ENCODE data around the gene CLEC19A.
A peak's percentile ranks its signal among the peaks of the same experiment; 100 is the strongest.

The CLEC19A gene

GRCh38 chr16:19283637-19284036 lies 1.9 kb upstream of the CLEC19A start:
- WGBS (ENCODE audit: extremely low coverage, insufficient coverage, insufficient read length), result no CpG with 5 or more reads among the region's 2 CpGs

GRCh38 chr16:19284207-19284606 lies 1.3 kb upstream of the CLEC19A start:
- H3K18ac ChIP-seq (ENCODE audit: low read length), result no peak overlapping the region
- DNase-seq, result no peak
- no CpG with 5 or more reads among the region's 1 CpG for WGBS (ENCODE audit: extremely low coverage, insufficient coverage, insufficient read length)
- H4K91ac ChIP-seq (ENCODE audit: low read depth, low read length), result no peak overlapping the region
- no peak overlapping the region for H2AK5ac ChIP-seq (ENCODE audit: low read length)
- no peak overlapping the region for H2BK5ac ChIP-seq (ENCODE audit: low read depth, low read length, poor library complexity)
- no peak overlapping the region for H3K27ac ChIP-seq (ENCODE audit: low read depth, low read length)
- no peaks in the 10 kb centered on the region for H3K9me3 ChIP-seq (ENCODE audit: insufficient read depth, low read depth, low read length)
- H2BK12ac ChIP-seq (ENCODE audit: low read length), result no peak overlapping the region
- no peak overlapping the region for H4K12ac ChIP-seq (ENCODE audit: low read depth, low read length)
- H4K8ac ChIP-seq (ENCODE audit: low read depth, low read length), result no peak overlapping the region
- no peak overlapping the region for H3K4me3 ChIP-seq (ENCODE audit: low read depth, low read length)
- no peaks in the 10 kb centered on the region for H3K27me3 ChIP-seq (ENCODE audit: insufficient read depth, low read length)
- H3K9ac ChIP-seq (ENCODE audit: low read length), result no peak overlapping the region
- no peaks in the 10 kb centered on the region for H3K79me1 ChIP-seq (ENCODE audit: low read length)
- H3K79me2 ChIP-seq (ENCODE audit: control insufficient read depth, insufficient read depth, low read length, poor library complexity), result no peaks in the 10 kb centered on the region
- H3K4me1 ChIP-seq (ENCODE audit: control insufficient read depth in 1 of 2, insufficient read depth in 2 of 2, low read length in 2 of 2), result no peaks in the 10 kb centered on the region
- H3K14ac ChIP-seq (ENCODE audit: low read length), result no peak overlapping the region
- H3K4me2 ChIP-seq (ENCODE audit: low read length), result no peak overlapping the region
- no peak overlapping the region for H3K23ac ChIP-seq (ENCODE audit: low read length)
- H2BK120ac ChIP-seq (ENCODE audit: insufficient read depth, low read length, poor library complexity), result no peak overlapping the region
- H2AFZ ChIP-seq (ENCODE audit: insufficient read depth, low read length, poor library complexity), result no peak overlapping the region
- H3K36me3 ChIP-seq (ENCODE audit: control insufficient read depth in 1 of 2, insufficient read depth in 2 of 2, low read length in 2 of 2), result no peaks in the 10 kb centered on the region
- no peak overlapping the region for H3K4ac ChIP-seq (ENCODE audit: low read depth, low read length)

More at GRCh38 chr16:19283637-19284036, 1.9 kb upstream of the CLEC19A start:
- no peaks in the 10 kb centered on the region for H3K79me2 ChIP-seq (ENCODE audit: control insufficient read depth, insufficient read depth, low read length, poor library complexity)
- no peaks in the 10 kb centered on the region for H3K36me3 ChIP-seq (ENCODE audit: control insufficient read depth in 1 of 2, insufficient read depth in 2 of 2, low read length in 2 of 2)
- no peak overlapping the region for H4K91ac ChIP-seq (ENCODE audit: low read depth, low read length)
- H3K14ac ChIP-seq (ENCODE audit: low read length), result no peak overlapping the region
- no peak overlapping the region for H3K4ac ChIP-seq (ENCODE audit: low read depth, low read length)
- no peaks in the 10 kb centered on the region for H3K27me3 ChIP-seq (ENCODE audit: insufficient read depth, low read length)
- no peaks in the 10 kb centered on the region for H3K4me1 ChIP-seq (ENCODE audit: control insufficient read depth in 1 of 2, insufficient read depth in 2 of 2, low read length in 2 of 2)
- no peak overlapping the region for H2BK120ac ChIP-seq (ENCODE audit: insufficient read depth, low read length, poor library complexity)
- H3K79me1 ChIP-seq (ENCODE audit: low read length), result no peaks in the 10 kb centered on the region
- H2BK5ac ChIP-seq (ENCODE audit: low read depth, low read length, poor library complexity), result no peak overlapping the region
- DNase-seq, result peak in 1 of 2 donors; percentile 9
- H3K23ac ChIP-seq (ENCODE audit: low read length), result no peak overlapping the region
- H2AFZ ChIP-seq (ENCODE audit: insufficient read depth, low read length, poor library complexity), result no peak overlapping the region
- no peak overlapping the region for H3K27ac ChIP-seq (ENCODE audit: low read depth, low read length)
- H3K4me3 ChIP-seq (ENCODE audit: low read depth, low read length), result no peak overlapping the region
- H3K9me3 ChIP-seq (ENCODE audit: insufficient read depth, low read depth, low read length), result no peaks in the 10 kb centered on the region
- H2BK12ac ChIP-seq (ENCODE audit: low read length), result no peak overlapping the region
- no peak overlapping the region for H2AK5ac ChIP-seq (ENCODE audit: low read length)
- no peak overlapping the region for H4K8ac ChIP-seq (ENCODE audit: low read depth, low read length)
- H4K12ac ChIP-seq (ENCODE audit: low read depth, low read length), result no peak overlapping the region
- H3K9ac ChIP-seq (ENCODE audit: low read length), result no peak overlapping the region
- H3K18ac ChIP-seq (ENCODE audit: low read length), result no peak overlapping the region
- H3K4me2 ChIP-seq (ENCODE audit: low read length), result no peak overlapping the region

GRCh38 chr16:19286827-19287226 lies 1.3 kb downstream of the CLEC19A start:
- H3K9ac ChIP-seq (ENCODE audit: low read length), result no peak overlapping the region
- no peak overlapping the region for H3K4me3 ChIP-seq (ENCODE audit: low read depth, low read length)
- H2AK5ac ChIP-seq (ENCODE audit: low read length), result no peak overlapping the region
- H3K4me2 ChIP-seq (ENCODE audit: low read length), result no peak overlapping the region
- H3K36me3 ChIP-seq (ENCODE audit: control insufficient read depth in 1 of 2, insufficient read depth in 2 of 2, low read length in 2 of 2), result no peaks in the 10 kb centered on the region
- H3K9me3 ChIP-seq (ENCODE audit: insufficient read depth, low read depth, low read length), result no peaks in the 10 kb centered on the region
- H3K27me3 ChIP-seq (ENCODE audit: insufficient read depth, low read length), result no peaks in the 10 kb centered on the region
- no peak overlapping the region for H3K18ac ChIP-seq (ENCODE audit: low read length)
- no peak overlapping the region for H3K23ac ChIP-seq (ENCODE audit: low read length)
- H4K91ac ChIP-seq (ENCODE audit: low read depth, low read length), result no peak overlapping the region
- H3K27ac ChIP-seq (ENCODE audit: low read depth, low read length), result no peak overlapping the region
- DNase-seq, result no peak
- H2BK120ac ChIP-seq (ENCODE audit: insufficient read depth, low read length, poor library complexity), result no peak overlapping the region
- no peaks in the 10 kb centered on the region for H3K4me1 ChIP-seq (ENCODE audit: control insufficient read depth in 1 of 2, insufficient read depth in 2 of 2, low read length in 2 of 2)
- H4K8ac ChIP-seq (ENCODE audit: low read depth, low read length), result no peak overlapping the region
- H2BK5ac ChIP-seq (ENCODE audit: low read depth, low read length, poor library complexity), result no peak overlapping the region
- no peak overlapping the region for H3K14ac ChIP-seq (ENCODE audit: low read length)
- H3K4ac ChIP-seq (ENCODE audit: low read depth, low read length), result no peak overlapping the region
- WGBS (ENCODE audit: extremely low coverage, insufficient coverage, insufficient read length), result no CpG with 5 or more reads among the region's 2 CpGs
- H2BK12ac ChIP-seq (ENCODE audit: low read length), result no peak overlapping the region
- H3K79me1 ChIP-seq (ENCODE audit: low read length), result no peaks in the 10 kb centered on the region
- H4K12ac ChIP-seq (ENCODE audit: low read depth, low read length), result no peak overlapping the region
- H3K79me2 ChIP-seq (ENCODE audit: control insufficient read depth, insufficient read depth, low read length, poor library complexity), result no peaks in the 10 kb centered on the region
- H2AFZ ChIP-seq (ENCODE audit: insufficient read depth, low read length, poor library complexity), result no peak overlapping the region

GRCh38 chr16:19287241-19287640 lies 1.7 kb downstream of the CLEC19A start:
- H3K9ac ChIP-seq (ENCODE audit: low read length), result no peak overlapping the region
- H4K8ac ChIP-seq (ENCODE audit: low read depth, low read length), result no peak overlapping the region
- no peak overlapping the region for H2AFZ ChIP-seq (ENCODE audit: insufficient read depth, low read length, poor library complexity)
- H3K79me2 ChIP-seq (ENCODE audit: control insufficient read depth, insufficient read depth, low read length, poor library complexity), result no peaks in the 10 kb centered on the region
- no peak overlapping the region for H2AK5ac ChIP-seq (ENCODE audit: low read length)
- WGBS (ENCODE audit: extremely low coverage, insufficient coverage, insufficient read length), result no CpG with 5 or more reads among the region's 4 CpGs
- no peak overlapping the region for H3K18ac ChIP-seq (ENCODE audit: low read length)
- no peak for DNase-seq
- H3K27ac ChIP-seq (ENCODE audit: low read depth, low read length), result no peak overlapping the region
- no peaks in the 10 kb centered on the region for H3K9me3 ChIP-seq (ENCODE audit: insufficient read depth, low read depth, low read length)
- H3K14ac ChIP-seq (ENCODE audit: low read length), result no peak overlapping the region
- H3K4me1 ChIP-seq (ENCODE audit: control insufficient read depth in 1 of 2, insufficient read depth in 2 of 2, low read length in 2 of 2), result no peaks in the 10 kb centered on the region
- H2BK5ac ChIP-seq (ENCODE audit: low read depth, low read length, poor library complexity), result no peak overlapping the region
- no peak overlapping the region for H2BK120ac ChIP-seq (ENCODE audit: insufficient read depth, low read length, poor library complexity)
- H3K36me3 ChIP-seq (ENCODE audit: control insufficient read depth in 1 of 2, insufficient read depth in 2 of 2, low read length in 2 of 2), result no peaks in the 10 kb centered on the region
- H3K4me2 ChIP-seq (ENCODE audit: low read length), result no peak overlapping the region
- no peak overlapping the region for H4K12ac ChIP-seq (ENCODE audit: low read depth, low read length)
- H3K23ac ChIP-seq (ENCODE audit: low read length), result no peak overlapping the region
- H3K27me3 ChIP-seq (ENCODE audit: insufficient read depth, low read length), result no peaks in the 10 kb centered on the region
- H3K79me1 ChIP-seq (ENCODE audit: low read length), result no peaks in the 10 kb centered on the region
- H3K4me3 ChIP-seq (ENCODE audit: low read depth, low read length), result no peak overlapping the region
- no peak overlapping the region for H2BK12ac ChIP-seq (ENCODE audit: low read length)
- H4K91ac ChIP-seq (ENCODE audit: low read depth, low read length), result no peak overlapping the region
- H3K4ac ChIP-seq (ENCODE audit: low read depth, low read length), result no peak overlapping the region
